Measurements from ENCODE around the gene PLXNA1.

DNA sequence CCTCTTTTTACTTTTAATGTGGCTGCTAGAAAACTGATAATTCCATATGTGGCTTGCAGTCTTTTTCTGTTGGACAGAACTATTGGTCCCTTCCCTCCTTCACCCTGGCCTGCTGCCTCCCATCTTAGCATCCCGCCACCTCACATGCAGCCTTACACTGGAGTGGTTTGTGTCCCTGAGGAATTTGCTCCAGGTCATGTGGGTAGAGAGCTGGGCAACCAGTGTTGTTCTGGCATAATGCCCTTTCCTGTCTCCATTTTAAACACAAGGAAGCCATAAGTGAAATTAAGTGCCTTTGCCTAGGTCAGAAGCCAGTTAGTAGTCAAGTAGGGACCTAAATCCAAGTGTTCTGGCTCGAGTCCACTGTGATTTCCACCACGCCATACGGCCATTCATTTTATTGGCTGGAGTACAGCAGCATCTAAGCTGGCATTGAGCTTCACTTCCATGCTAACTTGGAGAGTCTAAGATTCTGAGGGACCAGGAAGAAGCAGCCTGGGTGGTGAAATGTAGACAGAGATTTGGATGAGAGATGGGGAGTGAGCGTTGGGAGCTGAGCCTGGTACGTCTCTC lies 46.0 kb upstream of the PLXNA1 start:
- TF ChIP-seq, protein P1, sequence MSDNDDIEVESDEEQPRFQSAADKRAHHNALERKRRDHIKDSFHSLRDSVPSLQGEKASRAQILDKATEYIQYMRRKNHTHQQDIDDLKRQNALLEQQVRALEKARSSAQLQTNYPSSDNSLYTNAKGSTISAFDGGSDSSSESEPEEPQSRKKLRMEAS (IDR thresholded peaks at IDR 0.05) = no peak
- TF ChIP-seq CEBPB (IDR thresholded peaks at IDR 0.05) = no peak
- TF ChIP-seq, protein P2, sequence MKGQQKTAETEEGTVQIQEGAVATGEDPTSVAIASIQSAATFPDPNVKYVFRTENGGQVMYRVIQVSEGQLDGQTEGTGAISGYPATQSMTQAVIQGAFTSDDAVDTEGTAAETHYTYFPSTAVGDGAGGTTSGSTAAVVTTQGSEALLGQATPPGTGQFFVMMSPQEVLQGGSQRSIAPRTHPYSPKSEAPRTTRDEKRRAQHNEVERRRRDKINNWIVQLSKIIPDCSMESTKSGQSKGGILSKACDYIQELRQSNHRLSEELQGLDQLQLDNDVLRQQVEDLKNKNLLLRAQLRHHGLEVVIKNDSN (IDR thresholded peaks at IDR 0.05) = no peak
- TF ChIP-seq, protein P3, sequence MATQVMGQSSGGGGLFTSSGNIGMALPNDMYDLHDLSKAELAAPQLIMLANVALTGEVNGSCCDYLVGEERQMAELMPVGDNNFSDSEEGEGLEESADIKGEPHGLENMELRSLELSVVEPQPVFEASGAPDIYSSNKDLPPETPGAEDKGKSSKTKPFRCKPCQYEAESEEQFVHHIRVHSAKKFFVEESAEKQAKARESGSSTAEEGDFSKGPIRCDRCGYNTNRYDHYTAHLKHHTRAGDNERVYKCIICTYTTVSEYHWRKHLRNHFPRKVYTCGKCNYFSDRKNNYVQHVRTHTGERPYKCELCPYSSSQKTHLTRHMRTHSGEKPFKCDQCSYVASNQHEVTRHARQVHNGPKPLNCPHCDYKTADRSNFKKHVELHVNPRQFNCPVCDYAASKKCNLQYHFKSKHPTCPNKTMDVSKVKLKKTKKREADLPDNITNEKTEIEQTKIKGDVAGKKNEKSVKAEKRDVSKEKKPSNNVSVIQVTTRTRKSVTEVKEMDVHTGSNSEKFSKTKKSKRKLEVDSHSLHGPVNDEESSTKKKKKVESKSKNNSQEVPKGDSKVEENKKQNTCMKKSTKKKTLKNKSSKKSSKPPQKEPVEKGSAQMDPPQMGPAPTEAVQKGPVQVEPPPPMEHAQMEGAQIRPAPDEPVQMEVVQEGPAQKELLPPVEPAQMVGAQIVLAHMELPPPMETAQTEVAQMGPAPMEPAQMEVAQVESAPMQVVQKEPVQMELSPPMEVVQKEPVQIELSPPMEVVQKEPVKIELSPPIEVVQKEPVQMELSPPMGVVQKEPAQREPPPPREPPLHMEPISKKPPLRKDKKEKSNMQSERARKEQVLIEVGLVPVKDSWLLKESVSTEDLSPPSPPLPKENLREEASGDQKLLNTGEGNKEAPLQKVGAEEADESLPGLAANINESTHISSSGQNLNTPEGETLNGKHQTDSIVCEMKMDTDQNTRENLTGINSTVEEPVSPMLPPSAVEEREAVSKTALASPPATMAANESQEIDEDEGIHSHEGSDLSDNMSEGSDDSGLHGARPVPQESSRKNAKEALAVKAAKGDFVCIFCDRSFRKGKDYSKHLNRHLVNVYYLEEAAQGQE (IDR thresholded peaks at IDR 0.05; ENCODE audit: low read depth) = no peak
- TF ChIP-seq NFIC (IDR thresholded peaks at IDR 0.05) = no peak
- no peak for TF ChIP-seq TEAD4 (IDR thresholded peaks at IDR 0.05)
- TF ChIP-seq EGR1 (IDR thresholded peaks at IDR 0.05) = no peak
- TF ChIP-seq CREB1 (IDR thresholded peaks at IDR 0.05; ENCODE audit: low read depth) = no peak
- TF ChIP-seq TAF1 (IDR thresholded peaks at IDR 0.05; ENCODE audit: low read depth) = no peak

All from Ishikawa (cell line).